ENCODE results near the gene SLC19A1.

DNA sequence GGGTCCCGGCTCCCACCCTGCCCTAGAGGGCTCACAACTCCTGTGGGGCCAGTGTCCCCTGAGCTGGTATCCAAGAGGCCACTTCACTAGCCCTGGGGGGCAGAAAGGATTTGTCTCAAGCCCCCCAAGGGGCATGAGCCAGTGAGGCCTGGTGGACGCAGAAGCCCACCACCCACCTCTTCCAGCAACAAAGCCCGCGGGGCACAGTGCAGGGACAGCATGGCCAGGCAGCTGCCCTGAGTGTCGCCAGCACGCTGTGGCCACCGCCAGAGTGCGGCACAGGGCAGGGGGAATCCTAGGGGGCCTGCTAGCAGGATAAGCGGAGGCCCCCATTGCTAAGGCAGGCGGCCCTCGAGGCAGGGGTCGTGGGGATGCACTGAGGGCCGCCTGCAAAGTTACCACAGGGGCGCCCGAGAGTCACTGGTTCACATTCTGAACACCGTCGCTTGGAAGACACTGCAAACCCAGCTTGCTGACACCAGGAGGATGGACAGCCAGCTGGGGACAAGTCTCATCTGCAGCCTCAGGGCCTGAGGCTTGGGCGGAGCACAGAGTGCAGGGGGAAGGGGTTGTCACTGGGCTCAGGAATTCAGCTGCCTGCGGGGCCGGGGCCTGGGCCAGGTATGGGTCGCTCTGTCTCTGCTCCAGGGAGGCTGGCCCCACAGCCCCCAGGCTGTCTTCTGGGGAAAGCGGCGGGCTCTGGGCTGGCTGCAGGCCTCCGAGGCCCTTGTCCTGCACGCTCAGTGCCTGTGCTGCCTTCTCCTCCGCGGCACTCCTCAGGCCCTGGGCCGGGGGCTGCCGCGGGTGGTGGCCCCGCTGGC is 26.8 kb downstream of the SLC19A1 start:
- TF ChIP-seq POLR2AphosphoS5 (IDR thresholded peaks at IDR 0.05) = no peak
- TF ChIP-seq, protein P1, sequence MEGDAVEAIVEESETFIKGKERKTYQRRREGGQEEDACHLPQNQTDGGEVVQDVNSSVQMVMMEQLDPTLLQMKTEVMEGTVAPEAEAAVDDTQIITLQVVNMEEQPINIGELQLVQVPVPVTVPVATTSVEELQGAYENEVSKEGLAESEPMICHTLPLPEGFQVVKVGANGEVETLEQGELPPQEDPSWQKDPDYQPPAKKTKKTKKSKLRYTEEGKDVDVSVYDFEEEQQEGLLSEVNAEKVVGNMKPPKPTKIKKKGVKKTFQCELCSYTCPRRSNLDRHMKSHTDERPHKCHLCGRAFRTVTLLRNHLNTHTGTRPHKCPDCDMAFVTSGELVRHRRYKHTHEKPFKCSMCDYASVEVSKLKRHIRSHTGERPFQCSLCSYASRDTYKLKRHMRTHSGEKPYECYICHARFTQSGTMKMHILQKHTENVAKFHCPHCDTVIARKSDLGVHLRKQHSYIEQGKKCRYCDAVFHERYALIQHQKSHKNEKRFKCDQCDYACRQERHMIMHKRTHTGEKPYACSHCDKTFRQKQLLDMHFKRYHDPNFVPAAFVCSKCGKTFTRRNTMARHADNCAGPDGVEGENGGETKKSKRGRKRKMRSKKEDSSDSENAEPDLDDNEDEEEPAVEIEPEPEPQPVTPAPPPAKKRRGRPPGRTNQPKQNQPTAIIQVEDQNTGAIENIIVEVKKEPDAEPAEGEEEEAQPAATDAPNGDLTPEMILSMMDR (IDR thresholded peaks at IDR 0.05) = peak in 1 of 3 donors; percentile 30
